PC-9 (cell line): ENCODE results near the gene NR2E3. TPM values are rescaled to one million over a fixed set of nuclear protein-coding genes. Genes with fewer than 3 reads are reported as not detected.

Source experiments
- BruUV-seq: library from RNA; stranded (reverse); fragments of 400-500 nt; replicated peaks from 2 replicates; lab custom pipeline; 2021; lab: Mats Ljungman, UMichigan
- CTCF ChIA-PET: fragments of 300-600 bp; sonication (Branson Sonifier 250); formaldehyde crosslinking; loops from one replicate; lab custom pipeline; 2022; ENCODE audit warnings: antibody characterized with exemption; lab: Charles Lee
- POLR2A ChIA-PET: fragments of 300-600 bp; sonication (Branson Sonifier 250); formaldehyde crosslinking; loops from one replicate; lab custom pipeline; 2022; ENCODE audit warnings: antibody characterized with exemption; ENCODE audit not compliant: unreplicated experiment; lab: Charles Lee
- DNase-seq, 2 experiments: peaks; one replicate each; pipeline versions ENCODE4 v3.0.0 to v3.0.0-alpha.2; 2015 to 2022; ENCODE audit warnings: mixed read lengths in 1 of 2
- H2AFZ ChIP-seq: fragments of 200-600 bp; sonication (generic); 2 replicates; pipeline ENCODE4 v1.8.1; 2017; ENCODE audit warnings: antibody characterized with exemption
- H3F3A ChIP-seq: fragments of 200-600 bp; sonication (generic); 2 replicates; pipeline ENCODE4 v1.8.1; 2017; ENCODE audit warnings: antibody characterized with exemption, mild to moderate bottlenecking, low read depth; ENCODE audit not compliant: insufficient read depth
- H3K27ac ChIP-seq: fragments of 200-600 bp; sonication (generic); 2 replicates; pipeline ENCODE4 v1.6.1; 2016; ENCODE audit warnings: mixed run types
- H3K27me3 ChIP-seq: fragments of 200-600 bp; sonication (generic); 2 replicates; pipeline ENCODE4 v1.6.1; 2016; ENCODE audit warnings: low read depth, mixed run types; ENCODE audit not compliant: insufficient read depth
- H3K36me3 ChIP-seq: fragments of 200-600 bp; sonication (generic); 2 replicates; pipeline ENCODE4 v1.6.1; 2016; ENCODE audit warnings: low read depth, mixed run types
- H3K4me1 ChIP-seq: fragments of 200-600 bp; sonication (generic); replicated peaks from 2 replicates; pipeline ENCODE4 v1.6.1; 2016; ENCODE audit warnings: mixed run types; ENCODE audit not compliant: insufficient read depth
- H3K4me2 ChIP-seq: fragments of 200-600 bp; sonication (generic); 2 replicates; pipeline ENCODE4 v1.6.1; 2017; ENCODE audit warnings: mixed run types
- H3K4me3 ChIP-seq: fragments of 200-600 bp; sonication (generic); 2 replicates; pipeline ENCODE4 v1.6.1; 2016; ENCODE audit warnings: mixed run types
- H3K79me2 ChIP-seq: fragments of 200-600 bp; sonication (generic); 2 replicates; pipeline ENCODE4 v1.6.1; 2017; ENCODE audit warnings: low read depth, mixed run types
- H3K9me2 ChIP-seq: fragments of 200-600 bp; sonication (generic); 2 replicates; pipeline ENCODE4 v1.8.1; 2017; ENCODE audit warnings: mild to moderate bottlenecking; ENCODE audit not compliant: insufficient read depth
- H3K9me3 ChIP-seq: fragments of 200-600 bp; sonication (generic); 2 replicates; pipeline ENCODE4 v1.8.1; 2016; ENCODE audit warnings: low read depth; ENCODE audit not compliant: insufficient read depth
- H4K20me1 ChIP-seq: fragments of 200-600 bp; sonication (generic); 2 replicates; pipeline ENCODE4 v1.8.1; 2017; ENCODE audit not compliant: insufficient read depth
- CTCF ChIP-seq: fragments of 200-600 bp; sonication (generic); conservative IDR thresholded peaks from 2 replicates; pipeline ENCODE4 v1.6.1; 2017; ENCODE audit warnings: mixed run types, antibody characterized with exemption, mild to moderate bottlenecking, moderate library complexity
- EZH2 ChIP-seq: fragments of 200-600 bp; sonication (generic); IDR thresholded peaks from 2 replicates; pipeline ENCODE4 v1.8.0; 2017; ENCODE audit warnings: antibody characterized with exemption, low read depth
- intact Hi-C: fragments of 100-400 bp; cut with micrococcal nuclease; formaldehyde crosslinking; loops from one replicate; pipeline ENCODE4 v1.10.0; 2022; ENCODE audit not compliant: unreplicated experiment
- total RNA-seq: library from RNA; stranded (reverse); gene quantifications from 2 replicates; pipeline ENCODE4 v1.2.3, GENCODE V29; 2021

NR2E3 gene
- total RNA-seq, 1 experiment from 2014 or later = 1.5 TPM

GRCh38 chr15:71776304-71776703, 34.0 kb upstream of the NR2E3 start:
- Histone ChIP-seq H2AFZ (no peak overlapping the region), H3K79me2 (no peaks in the 10 kb centered on the region), H3K4me2 (no peak overlapping the region), H3K36me3 (no peaks in the 10 kb centered on the region), H3F3A (no peaks in the 10 kb centered on the region; the same call in 1 of the 2 replicates), H4K20me1 (no peaks in the 10 kb centered on the region), H3K9me2 (no peaks in the 10 kb centered on the region), H3K4me1 (peaks cover 13% of the 10 kb centered on the region), H3K27ac (no peak overlapping the region), H3K27me3 (no peaks in the 10 kb centered on the region), H3K4me3 (no peak overlapping the region), H3K9me3 (no peaks in the 10 kb centered on the region)
- TF ChIP-seq CTCF = no peak
- no peak for TF ChIP-seq EZH2
- intact Hi-C loops = no loop called here
- no TSS peak for BruUV-seq
- ChIA-PET POLR2A (interaction anchor here (0.7 kb wide), 1 partner anchor 14 kb away, joined by 18 read pairs; no protein-coding TSS in a partner anchor), CTCF (no interaction called here)
- DNase-seq = no peak

DNA sequence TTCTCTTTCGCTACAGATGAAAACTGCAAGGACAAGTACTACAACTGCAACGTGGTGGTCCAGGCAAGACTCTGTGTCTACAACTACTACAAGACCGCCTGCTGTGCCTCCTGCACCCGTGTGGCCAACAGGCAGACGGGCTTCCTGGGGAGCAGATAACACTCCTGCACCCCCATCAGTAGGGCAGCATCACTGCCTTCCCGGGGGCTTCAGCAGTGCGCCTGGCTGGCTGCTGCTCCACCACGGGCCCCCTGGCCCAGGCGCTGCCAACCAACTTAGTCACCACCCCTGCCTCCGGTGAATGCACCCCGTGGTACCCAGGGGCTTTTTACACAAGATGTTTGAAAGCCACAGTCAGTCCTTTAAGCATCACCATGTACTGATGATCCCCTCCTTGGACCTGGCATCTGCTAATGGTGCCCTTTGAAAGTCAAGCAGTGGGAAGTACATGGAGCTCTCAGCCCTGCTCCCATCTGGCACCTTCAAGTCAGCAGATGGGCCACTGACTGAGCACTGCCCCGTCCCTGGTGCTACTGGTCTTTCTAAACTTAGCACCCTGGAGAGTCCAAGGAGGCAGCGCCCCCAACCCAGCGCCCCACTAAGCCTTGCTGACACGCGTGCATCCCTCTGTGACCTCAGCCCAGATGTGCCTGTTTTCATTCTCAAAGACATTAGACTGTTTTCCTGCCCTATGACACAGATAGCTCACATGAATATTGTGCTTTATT, 33.0 kb upstream of the NR2E3 start:
- Histone ChIP-seq H3F3A (no peaks in the 10 kb centered on the region; the same call in 1 of the 2 replicates), H3K9me2 (no peaks in the 10 kb centered on the region), H3K36me3 (no peaks in the 10 kb centered on the region), H3K27ac (no peak overlapping the region), H3K4me1 (peaks cover 13% of the 10 kb centered on the region), H2AFZ (no peak overlapping the region), H3K79me2 (no peaks in the 10 kb centered on the region), H3K4me3 (no peak overlapping the region), H3K27me3 (no peaks in the 10 kb centered on the region), H3K9me3 (no peaks in the 10 kb centered on the region), H3K4me2 (no peak overlapping the region), H4K20me1 (no peaks in the 10 kb centered on the region)
- no peak for DNase-seq
- TF ChIP-seq EZH2 = no peak
- intact Hi-C loops = no loop called here
- CTCF ChIA-PET = interaction anchor here (0.5 to 0.6 kb wide), 2 partner anchors 34 to 245 kb away, joined by 4 to 7 read pairs; no protein-coding TSS in a partner anchor
- POLR2A ChIA-PET = interaction anchor here (0.7 kb wide), 1 partner anchor 13 kb away, joined by 18 read pairs; no protein-coding TSS in a partner anchor
- no TSS peak for BruUV-seq

- no peak overlapping the region for H3K4me2 ChIP-seq
- H3F3A ChIP-seq = no peaks in the 10 kb centered on the region; the same call in 1 of the 2 replicates
- no peak for DNase-seq
- H3K36me3 ChIP-seq = no peaks in the 10 kb centered on the region
- no peaks in the 10 kb centered on the region for H3K9me2 ChIP-seq
- H3K4me1 ChIP-seq = peaks cover 13% of the 10 kb centered on the region
- no peaks in the 10 kb centered on the region for H3K27me3 ChIP-seq
- H4K20me1 ChIP-seq = no peaks in the 10 kb centered on the region
- TF ChIP-seq CTCF (no peak), EZH2 (no peak)
- no peaks in the 10 kb centered on the region for H3K9me3 ChIP-seq
- no TSS peak for BruUV-seq
- peak overlapping the region; percentile 87 for H3K27ac ChIP-seq
- H2AFZ ChIP-seq = no peak overlapping the region
- POLR2A ChIA-PET = interaction anchor here (0.7 kb wide), 1 partner anchor 294 kb away, joined by 3 read pairs; no protein-coding TSS in a partner anchor
- CTCF ChIA-PET = interaction anchor here (2.0 kb wide), 1 partner anchor 22 kb away, joined by 7 read pairs; no protein-coding TSS in a partner anchor
- no peaks in the 10 kb centered on the region for H3K79me2 ChIP-seq
- intact Hi-C loops = no loop called here
- no peak overlapping the region for H3K4me3 ChIP-seq
These were observed 31.1 kb upstream of the NR2E3 start for GRCh38 chr15:71779073-71779797.
